HG03064 (cell line): Measurements from ENCODE around the gene PABPC1L.
A peak's percentile ranks its signal among the peaks of the same experiment; 100 is the strongest.

ENCODE experiments used
- ATAC-seq: cut with Tn5 transposase; IDR thresholded peaks from one replicate; pipeline ENCODE4 v1.9.1; 2021; ENCODE audit warnings: low read depth; ENCODE audit not compliant: unreplicated experiment

Gene PABPC1L

DNA sequence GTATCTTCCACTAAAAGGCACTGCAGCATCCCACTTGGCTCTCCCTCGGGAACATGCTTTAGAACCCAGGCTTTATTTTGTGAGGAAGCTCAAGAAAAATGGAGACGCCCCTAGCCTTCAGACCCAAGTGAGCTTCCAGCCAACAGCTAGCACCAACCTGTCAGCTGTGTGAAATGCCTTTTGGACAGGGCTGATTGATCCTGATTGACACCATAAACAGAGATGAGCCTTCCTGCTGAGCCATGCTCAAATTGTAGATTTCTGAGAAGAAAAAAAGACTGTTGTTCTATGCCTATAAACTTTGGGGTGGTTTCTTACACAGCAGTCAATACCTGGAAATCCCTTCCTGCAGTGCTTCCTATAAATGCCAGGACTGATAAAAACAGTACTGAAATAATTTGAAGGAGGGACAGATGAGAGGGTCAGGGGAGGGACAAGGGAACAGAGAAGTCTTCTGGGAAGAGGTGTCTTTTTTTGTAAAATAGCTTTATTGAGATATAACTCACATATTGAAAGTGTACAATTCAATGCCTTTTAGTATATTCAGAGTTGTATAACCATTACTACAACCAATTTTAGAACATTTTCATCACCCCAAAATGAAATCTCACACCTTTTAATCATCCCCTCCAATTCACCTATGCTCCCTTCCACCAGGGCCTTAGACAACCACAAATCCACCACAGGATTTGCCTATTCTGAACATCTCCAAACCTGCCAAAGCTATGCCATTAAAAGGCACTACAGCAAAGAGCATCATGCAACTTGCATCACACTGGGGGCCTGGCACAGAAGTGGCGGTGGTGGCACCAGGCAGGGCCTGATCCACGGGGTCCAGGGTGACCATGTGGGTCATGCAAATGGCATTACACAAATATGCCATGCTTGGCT is 53.7 kb downstream of the PABPC1L start:
- no peak for ATAC-seq

DNA sequence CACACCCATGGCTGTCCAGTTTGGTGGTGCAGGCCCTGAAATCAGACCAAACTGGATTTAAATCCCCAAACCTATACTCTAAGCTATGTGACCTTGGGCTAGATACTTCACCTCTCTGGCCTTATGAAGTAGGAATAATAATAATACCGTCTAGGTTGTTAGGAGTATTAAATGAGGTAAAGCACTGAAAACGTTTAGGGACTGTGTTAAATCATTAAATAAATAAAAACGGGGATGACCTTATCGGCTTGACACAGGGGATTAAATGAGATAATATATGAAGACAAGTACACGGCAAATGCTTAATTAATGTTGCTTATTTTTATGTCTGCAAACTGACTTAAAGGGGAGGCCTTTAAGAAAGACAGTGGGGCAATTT is 55.8 kb downstream of the PABPC1L start:
- no peak for ATAC-seq

DNA sequence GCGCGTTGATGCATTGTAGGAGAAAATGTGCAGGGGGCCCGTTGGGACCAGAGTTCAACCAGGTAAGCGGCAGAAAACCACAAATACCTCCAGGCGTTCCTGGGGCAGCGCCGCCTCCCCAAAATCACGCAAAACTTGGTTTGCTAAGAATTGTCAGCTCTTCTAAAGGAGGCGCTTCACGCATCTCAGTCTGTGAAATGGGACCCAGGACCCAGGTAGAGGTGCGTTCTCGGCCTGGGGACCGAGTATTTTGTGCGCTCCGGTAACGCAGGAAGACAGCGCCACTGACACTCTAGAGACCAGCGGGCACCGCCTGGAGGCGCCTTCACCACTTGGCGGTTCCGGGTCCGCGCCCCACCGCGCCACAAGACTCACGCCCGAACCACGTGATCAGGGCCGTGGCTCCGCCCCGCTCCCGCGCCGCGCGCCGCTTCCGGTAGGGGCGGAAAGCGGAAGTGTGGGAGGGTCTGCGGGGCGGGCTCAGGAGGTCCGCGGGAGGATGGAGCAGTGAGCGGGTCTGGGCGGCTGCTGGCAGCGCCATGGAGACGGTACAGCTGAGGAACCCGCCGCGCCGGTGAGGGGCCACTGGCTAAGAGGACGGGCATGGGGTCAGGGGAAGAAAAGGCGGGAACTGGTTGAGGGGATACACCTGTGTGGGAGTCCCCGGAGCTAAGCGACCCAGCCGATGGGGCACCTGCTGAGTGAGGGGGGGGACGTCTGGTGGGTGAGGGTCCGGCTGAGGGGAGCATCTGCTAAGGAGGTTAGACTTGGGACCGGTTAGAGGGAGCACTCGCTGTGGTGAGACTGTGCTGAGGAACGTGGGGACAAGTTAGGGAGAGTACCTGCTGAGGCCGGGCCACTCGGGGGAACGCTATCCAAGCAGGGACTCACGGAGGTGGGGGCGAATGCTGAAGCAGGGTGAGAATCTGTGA is 56.4 kb downstream of the PABPC1L start, which contains the start of gene STK4:
STK4 (plus strand) TSS at position 483 of the 932 bp plus-strand sequence; CDS start at position 540, 57 bp downstream.
- peak; percentile 58 for ATAC-seq

DNA sequence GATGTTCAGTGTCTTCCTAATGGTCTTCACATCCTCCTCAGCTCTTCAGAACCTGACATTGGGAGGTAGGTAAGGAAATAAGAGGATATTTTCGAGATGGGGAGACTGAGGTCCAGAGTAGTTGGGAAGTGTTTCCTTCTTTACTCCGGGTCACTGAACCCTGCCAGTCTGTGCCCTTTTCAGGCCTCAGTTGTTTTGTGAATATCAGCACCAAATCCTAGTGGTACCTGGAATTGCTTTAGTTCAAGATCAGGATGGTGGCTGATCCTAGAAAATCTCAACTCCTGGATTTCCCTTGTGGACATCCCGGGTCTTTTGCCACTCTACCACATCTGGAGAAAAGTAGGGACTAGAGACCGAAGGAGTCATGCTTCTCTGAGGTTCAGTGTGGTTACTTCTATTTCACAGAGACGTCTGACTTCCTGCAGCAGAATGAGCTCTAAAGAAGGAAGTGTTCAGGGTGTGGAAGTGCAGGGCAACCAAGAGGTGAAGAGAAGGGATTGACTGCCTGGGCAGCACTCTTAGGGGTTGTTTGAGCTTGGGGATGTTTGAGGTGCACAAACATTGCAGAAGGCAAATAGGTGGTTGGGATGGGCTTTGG is 57.4 kb downstream of the PABPC1L start:
- no peak for ATAC-seq

DNA sequence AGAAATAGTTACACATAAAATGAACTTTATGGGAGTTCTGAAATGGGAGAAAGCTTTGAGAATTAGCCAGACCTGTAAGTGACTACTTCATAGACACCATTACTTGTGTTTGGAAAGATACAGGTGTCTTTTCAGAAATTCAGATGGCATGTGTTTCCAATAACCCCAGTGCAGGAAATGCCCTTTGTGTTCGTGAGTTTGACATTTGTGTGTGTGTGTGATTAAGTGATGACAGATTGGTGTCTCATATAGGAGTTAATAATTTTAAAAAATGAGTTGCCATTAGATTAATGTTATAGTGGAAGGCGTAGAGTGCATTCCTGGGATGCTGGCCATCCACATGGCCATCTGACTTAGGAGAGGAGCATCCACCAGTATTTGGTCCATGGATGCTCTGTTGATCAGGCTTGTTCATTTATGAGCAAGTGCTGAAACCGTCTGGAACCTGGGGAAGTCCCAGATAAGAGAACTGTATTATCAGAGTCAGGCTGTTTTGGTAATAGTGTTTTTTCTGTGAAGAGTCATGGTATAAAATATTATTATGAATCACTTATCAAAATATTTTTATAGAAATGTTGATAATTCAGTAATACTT is 59.5 kb downstream of the PABPC1L start:
- ATAC-seq: no peak

DNA sequence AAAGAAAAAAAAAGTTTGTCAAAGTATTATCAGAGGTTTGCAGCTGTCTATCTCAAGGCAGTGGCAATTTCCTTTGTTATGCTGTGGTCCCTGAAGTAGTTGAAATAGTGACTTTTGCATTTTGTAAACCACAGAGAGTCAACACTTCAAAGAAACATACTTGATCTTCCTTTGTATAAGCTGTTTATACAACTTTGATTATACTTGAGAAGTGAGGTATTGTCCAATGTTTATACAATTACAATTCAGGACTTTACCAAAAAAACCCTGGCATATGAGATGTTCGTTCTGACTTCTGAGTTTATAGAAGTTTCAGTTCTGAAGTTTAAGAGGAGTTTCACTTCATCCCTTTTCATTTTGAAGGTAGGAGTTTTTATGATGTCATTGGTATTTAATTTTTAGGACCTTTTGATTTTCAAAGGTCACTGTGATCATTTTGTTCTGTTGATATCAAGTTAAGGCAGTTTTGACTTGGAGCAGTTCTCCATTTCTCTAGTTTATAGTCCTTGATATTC is 60.4 kb downstream of the PABPC1L start:
- no peak for ATAC-seq

DNA sequence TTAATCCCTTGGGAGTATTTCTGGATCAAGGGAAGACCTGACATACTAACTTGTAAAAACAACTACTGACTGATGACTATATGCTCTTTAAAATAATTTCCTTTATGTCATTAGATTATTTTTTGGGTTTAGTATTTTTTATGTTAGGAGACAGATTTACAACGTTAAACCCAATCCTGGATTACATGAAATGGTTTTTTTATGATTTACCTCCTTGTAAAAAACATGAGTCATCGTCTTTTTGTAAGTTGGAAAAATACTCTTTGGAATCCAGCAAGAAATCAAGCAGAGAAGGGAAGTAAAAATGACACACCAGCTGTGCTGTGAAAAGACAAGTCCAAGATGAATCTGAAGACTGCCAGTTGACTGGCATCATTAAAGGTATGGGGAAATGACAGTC is 63.2 kb downstream of the PABPC1L start:
- no peak for ATAC-seq

DNA sequence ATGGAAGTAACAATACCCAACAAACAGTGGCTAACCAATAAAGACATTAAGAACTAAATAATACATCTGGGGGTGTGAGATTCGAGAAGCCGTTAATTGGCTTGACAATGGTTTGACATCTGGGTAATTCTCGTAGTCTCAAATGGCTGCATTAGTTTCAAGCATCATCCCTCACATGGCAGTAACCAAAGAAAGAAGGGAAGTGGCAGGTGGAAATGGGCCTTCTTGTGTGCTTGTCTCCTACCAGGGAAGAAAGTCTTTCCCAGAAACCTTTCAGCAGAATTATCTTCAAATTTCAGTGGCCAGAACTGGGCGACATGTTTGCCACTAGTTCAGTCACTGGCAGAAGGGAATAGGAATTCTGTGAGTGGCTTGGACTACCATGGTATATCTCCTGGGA is 66.8 kb downstream of the PABPC1L start:
- no peak for ATAC-seq

DNA sequence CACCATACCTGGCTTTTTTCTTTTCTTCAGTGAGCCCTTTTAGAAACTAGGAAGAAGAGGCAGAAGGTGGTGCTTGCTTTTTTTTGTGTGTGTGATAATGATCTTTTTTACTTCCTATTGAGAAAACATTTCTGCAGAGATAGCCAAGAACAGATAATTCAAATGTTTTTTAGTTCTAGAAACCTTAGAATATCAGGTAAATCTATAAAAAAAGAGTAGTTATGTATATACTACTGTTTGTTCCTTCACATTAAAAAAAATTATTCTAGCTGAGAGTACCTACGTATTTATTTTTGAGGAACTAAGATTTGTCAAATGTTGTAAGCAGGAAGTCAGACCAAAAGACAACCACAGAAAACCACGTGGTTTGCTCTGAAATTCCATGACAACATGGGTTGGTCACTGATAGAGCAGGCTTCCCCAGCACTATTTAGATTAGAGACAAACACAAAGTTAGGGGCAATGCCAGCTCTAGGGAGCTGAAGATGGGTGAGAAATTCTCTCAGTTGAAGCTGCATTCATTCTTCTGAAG is 69.3 kb downstream of the PABPC1L start:
- ATAC-seq: peak; percentile 70

DNA sequence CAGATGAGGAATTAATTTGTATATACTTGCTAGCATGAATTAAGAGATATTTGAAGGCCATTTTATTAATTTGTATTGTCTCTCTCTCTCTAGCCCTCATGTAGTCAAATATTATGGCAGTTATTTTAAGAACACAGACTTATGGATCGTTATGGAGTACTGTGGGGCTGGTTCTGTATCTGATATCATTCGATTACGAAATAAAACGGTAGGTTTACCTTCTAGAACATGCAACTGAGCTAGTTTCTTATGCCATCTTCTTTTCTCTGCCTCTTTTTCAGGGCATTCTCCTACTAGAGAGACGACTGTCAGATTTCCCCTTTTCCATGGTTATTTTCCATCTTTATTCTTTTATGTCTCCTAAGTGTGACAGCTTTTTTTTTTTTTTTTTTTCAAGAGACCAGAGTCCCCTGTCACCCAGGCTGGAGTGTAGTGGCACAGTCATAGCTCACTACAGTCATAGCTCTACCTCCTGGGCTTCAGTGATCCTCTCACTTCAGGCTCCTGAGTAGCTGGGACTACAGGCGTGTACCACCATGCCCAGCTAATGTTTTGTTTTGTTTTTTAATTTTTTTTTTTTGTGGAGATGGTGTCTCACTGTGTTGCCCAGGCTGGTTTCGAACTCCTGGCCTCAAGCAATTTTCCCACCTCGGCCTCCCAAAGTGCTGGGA is 72.0 kb downstream of the PABPC1L start:
- no peak for ATAC-seq

DNA sequence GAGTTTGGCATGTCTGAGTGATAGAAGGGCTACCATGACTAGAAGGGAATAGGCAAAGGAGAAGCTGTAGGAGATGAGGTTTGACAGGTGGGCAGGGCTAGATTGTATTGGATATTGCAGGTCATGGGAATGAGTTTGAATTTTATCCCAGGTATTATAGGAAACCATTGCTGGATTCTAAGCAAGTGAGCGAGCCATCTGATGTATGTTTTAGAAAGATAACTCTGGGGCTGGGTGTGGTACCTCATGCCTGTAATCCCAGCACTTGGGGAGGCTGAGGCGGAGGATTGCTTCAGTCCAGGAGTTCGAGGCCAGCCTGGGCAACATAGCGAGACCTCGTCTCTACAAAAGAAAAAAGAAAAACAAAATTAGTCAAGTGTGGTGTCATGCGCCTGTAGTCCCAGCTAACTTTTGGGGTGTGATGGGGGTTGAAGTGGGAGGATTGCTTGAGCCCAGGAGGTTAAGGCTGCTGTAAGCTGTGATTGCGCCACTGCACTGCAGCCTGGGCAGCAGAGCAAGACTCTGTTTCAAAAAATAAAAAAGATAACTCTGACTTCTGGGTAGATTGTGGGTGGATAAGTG is 73.3 kb downstream of the PABPC1L start:
- no peak for ATAC-seq

DNA sequence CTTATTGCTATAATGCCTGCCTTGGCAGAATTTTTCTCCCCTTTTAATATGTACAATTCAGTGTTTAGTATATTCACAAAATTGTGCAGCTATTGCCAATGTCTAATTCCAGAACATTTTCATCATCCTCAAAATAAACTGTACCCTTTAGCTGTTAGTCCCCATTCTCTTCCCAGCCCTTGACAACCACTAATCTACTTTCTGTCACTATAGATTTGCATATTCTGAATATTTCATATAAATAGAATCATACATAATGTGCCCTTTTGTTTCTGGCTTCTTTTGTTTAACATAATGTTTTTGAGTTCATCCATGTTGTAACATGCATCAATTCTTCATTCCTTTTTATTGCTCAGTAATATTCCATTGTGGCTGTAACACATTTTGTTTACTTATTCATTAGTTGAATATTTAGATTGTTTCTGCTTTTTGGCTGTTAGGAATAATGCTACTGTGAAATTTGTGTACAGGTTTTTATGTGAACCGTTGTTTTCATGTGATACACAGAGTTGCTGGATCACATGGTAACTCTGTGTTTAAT is 78.8 kb downstream of the PABPC1L start:
- ATAC-seq: no peak
